DND-41 (cell line): ENCODE results near the gene TRIM3.

Experiments
- CTCF ChIP-seq: IDR thresholded peaks from 2 replicates; pipeline ENCODE4 v1.5.1; 2012; ENCODE audit warnings: borderline replicate concordance, low read length, moderate library complexity, mild to moderate bottlenecking; ENCODE audit not compliant: poor library complexity, severe bottlenecking; ENCODE audit errors: extremely low read depth
- EZH2 ChIP-seq: IDR thresholded peaks from 3 replicates; pipeline ENCODE4 v1.6.1; 2012; ENCODE audit warnings: borderline replicate concordance, low read depth, mild to moderate bottlenecking, moderate library complexity, low read length, inconsistent platforms; ENCODE audit not compliant: severe bottlenecking

GRCh38 chr11:6418557-6419008 is 55.2 kb downstream of the TRIM3 start:
- no peak for TF ChIP-seq CTCF
- TF ChIP-seq EZH2 = no peak
